HG02840 (cell line): ENCODE data around the gene KCNJ16.
"Not testable (repeated sequence)": the region's sequence is repeated elsewhere in the genome, so short reads cannot be mapped to it uniquely, and the experiment has no call there.

ENCODE experiments used
- ATAC-seq: cut with Tn5 transposase; IDR thresholded peaks from one replicate; pipeline ENCODE4 v1.9.1; 2021; ENCODE audit warnings: mild to moderate bottlenecking, moderate library complexity, moderate number of reproducible peaks; ENCODE audit not compliant: unreplicated experiment, low FRiP score

KCNJ16 gene

GRCh38 chr17:70074956-70075355 lies at the start of gene KCNJ16:
TSS of gene KCNJ16 (plus strand) at chr17:70075225. CDS start at chr17:70132088, 56,863 bp downstream.
- ATAC-seq: no peak

- ATAC-seq: no peak
These were observed 46.6 kb upstream of the KCNJ16 start for GRCh38 chr17:70028397-70028796.

DNA sequence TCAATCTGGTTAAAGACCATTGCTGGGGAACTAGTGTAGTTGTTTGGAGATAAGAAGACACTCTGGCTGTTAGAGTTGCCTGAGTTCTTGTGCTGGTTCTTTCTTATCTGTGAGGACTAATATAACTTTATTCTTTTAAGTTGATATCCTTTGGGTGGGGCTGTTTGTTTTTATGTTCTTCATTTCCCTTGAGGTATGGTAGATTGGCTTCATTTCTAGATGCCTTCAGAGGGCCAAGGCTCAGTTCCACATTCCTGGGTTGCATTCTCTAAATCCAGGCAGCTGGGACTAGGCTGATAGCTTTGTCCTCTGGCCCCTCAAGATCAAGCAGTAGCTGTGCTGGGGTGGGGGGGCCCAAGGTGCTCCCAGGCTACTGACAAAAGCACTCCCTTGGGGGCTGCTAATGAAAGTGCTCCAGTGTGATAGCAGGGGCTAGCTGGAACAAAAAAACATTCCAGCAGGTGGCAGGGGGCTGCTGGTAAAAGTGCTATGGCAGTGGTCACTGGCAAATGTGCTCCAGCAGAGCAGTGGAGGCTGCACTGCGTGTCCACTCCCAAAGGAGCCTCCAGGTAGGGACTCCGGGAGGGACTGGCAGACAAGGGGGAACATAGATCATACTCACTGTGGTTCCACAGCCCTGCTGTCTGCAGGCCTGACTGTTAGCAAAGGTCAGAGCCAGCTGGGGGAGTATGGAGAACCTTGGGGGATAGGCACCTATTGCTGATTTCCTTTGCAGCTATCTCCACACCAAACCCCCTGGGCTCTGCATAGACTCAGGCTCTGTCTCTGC lies 45.9 kb upstream of the KCNJ16 start:
- no peak for ATAC-seq

DNA sequence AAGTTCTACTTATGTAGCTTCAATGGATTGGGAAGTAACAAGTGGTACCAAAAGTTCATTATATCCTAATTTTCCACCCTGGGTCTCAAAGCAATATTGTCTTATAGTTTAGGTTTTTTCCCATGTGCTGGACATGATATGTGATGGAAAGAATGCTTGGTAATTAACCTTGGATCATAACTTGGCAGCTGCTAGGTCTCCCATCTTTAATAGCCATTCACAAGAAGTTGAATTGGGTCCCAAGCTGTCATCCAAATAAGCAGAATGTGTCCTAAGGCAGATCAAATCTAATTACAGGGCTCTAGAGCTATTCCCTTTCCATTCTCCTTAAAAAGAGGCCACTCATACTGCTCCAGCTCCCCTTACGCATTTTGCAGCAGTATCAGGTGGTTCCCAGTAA lies 44.7 kb upstream of the KCNJ16 start:
- no peak for ATAC-seq

DNA sequence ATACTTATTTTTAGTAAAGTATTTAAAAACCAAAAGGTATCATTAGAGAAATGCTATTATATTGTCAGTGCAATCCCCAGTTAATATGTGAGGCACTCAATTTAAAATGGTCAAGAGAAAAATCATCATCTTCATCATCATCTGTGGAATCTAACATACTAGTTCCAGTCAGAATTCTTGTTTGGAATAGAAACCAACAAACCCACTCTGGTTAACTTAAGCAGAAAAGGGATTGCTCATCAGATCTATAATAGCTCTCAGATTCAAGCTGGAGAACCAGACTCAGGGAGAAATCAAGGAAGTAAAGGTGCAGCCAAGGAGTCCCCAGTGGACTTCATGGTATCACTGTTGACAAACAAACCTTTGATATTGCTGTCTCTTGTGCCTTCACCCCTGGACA lies 43.7 kb upstream of the KCNJ16 start:
- ATAC-seq: no peak

DNA sequence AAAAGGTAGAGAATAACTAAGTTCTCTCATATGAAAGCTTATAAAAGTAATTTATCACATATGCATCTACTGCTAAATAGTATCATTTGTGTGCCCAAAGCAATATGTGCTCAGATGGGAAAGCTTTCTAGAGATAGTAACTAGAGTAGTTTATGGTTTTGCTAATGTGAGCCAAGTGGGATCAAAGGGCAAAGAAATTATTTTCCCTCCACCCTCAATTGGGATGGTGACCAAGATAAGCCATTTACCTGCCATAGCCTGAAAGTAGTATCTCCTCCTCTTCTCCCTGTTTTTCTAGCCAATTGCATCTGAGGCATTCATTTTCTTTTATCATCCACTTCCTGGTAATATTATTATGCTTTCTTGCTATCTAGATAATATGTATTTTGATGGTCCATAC lies 41.9 kb upstream of the KCNJ16 start:
- ATAC-seq: no peak

- ATAC-seq: no peak
These were observed 40.9 kb upstream of the KCNJ16 start for GRCh38 chr17:70034158-70034557.

DNA sequence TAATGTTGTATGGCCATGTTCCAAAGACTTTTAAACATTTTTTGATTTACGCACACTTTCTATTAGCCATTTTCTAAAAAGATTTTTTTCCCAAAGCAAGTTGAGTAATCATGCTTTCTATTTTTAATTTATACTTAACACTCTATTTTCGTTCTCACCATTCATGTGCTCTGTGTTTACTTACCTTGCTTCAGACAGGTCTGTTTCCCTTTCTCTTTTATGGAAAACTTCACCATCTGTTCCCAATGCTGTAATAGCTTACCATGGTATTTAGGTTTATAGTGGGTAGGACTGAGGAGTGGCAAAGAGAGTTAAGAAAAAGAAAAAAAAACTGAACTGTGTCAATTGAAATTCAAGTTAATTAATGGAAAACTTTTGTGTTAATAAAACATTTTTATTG lies 37.5 kb upstream of the KCNJ16 start:
- no peak for ATAC-seq

GRCh38 chr17:70040336-70040735 lies 34.7 kb upstream of the KCNJ16 start:
- no peak for ATAC-seq

DNA sequence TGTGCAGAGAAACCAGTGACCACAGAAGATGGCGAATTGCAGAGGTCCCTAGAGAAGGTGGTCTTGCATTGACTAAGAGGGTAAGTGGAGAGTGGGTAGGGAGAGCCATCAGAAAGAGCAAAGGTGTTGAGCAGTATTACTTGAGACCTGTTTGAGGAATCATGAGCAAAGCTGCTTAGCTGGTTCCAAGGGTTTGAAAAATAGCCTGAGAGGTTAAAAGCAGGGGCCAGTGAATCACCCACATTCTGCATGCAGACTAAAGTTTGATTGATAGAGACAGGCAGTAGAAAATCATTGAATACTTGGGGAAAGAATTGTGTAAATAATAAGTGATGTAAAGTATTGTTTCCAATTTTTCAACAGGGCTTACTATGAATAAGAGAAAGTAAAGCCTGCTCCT lies 34.0 kb upstream of the KCNJ16 start:
- ATAC-seq: no peak

DNA sequence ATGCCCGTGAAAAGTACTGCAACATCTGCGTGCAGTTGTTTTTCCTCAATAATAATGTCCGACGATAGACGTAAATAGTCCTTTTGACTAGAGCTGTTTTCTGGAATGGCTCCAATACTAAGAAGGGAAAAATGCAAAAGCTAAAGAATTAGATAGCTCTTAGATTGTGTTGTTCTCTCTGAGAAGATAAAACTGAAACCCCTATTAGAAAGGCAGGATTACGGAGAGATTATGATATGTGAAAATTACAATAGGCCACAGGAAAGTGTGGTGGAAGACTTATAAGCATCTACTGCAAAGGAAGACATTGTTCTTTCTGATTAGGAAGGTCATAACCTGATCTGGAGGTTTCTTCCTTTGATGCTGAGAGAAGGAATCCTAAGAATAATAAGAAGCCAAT lies 33.5 kb upstream of the KCNJ16 start:
- no peak for ATAC-seq

- ATAC-seq: not testable (repeated sequence)
These were observed 29.2 kb upstream of the KCNJ16 start for GRCh38 chr17:70045780-70046179.

- ATAC-seq: no peak
These were observed 27.2 kb upstream of the KCNJ16 start for GRCh38 chr17:70047619-70048419.

DNA sequence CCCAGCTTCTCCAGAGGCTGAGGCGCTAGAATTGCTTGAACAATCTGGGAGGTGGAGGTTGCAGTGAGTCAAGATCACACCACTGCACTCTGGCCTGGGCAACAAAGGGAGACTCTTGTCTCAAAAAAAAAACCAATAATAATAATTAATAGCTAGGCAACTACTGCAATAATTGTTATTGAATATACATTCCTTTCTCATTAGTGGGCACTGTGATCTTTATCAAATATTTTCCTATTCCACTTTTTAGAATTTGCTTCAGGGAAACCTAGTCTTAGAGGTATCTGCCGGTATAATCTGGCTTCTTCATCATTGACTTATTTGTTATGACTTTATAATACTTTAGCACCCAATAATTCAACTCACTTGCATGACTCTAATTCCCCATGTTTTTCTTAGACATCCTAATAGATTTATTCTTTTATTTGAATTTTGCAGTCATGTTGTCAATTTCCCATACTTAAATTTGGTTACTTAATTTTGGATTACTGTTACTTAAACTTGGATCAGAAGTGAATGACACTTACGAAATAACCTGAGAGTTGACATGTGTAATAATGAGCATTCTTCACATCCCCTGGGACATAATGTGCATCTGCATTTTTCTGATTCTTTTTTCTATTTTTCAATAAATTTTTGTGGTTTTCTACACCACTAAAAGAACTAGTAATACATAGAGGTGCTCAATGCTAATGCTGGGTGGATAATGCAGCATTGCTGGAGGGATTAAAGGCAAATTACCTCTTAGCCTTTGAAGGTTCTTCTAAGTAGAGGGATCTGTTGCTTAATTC lies 25.0 kb upstream of the KCNJ16 start:
- no peak for ATAC-seq

DNA sequence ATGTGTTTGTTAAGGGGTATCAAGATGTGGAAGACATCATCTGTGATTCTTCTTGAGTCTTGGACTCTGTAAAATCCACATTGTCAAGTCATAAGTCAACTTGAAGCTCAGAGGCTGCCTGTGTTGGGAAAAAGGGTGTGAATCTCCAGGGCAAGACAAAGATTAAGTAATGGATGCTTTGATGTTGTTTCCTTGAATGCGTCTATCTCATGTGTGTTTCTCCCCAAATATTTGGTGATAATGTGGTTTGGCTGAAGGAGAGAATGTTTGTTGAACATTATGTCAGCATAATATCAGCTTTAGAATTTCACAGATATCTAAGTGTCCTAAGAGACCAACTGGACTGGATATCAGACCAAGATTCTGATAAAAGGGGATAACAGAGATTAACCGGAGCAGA lies 24.1 kb upstream of the KCNJ16 start:
- ATAC-seq: no peak

GRCh38 chr17:70053241-70054234 lies 21.5 kb upstream of the KCNJ16 start:
- no peak for ATAC-seq

GRCh38 chr17:70055000-70055399 lies 20.0 kb upstream of the KCNJ16 start:
- ATAC-seq: no peak

DNA sequence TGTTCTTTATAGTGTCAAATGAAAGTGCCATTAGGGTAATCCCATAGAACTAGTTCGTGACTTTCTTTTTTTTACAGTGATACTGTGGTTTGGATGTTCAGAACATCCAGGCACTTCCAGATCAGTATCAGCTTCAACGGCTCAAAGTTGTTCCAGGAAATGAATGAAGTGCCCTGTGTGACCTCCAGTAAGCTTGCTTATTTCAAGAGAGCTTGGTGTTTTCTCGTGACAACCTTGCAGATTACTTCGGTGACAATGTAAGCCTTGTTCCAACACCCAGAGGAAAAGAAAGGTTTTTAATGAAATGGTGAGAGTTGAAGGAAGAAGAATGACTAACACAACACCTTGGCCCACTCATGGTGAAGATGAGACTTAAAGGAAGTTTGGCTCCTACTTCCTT lies 16.0 kb upstream of the KCNJ16 start:
- ATAC-seq: no peak

DNA sequence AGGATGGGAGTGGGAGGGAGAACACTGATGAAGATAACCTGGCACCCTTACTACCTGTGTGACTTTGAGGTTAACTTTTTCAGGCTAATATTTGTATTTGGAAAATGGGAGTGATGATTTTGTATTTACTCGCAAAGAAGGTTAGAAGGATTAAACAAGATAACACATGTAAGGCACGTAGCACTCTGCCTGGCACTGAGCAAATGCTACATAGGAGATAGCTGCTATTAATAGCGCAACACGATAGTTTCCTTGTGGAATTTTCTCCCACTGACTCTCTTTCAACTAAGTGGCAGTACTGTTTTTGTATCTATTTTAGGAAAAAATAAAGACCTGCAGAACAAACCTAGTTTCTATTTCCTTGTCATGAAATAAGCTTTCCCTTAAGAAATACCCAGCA lies 15.4 kb upstream of the KCNJ16 start:
- ATAC-seq: no peak

DNA sequence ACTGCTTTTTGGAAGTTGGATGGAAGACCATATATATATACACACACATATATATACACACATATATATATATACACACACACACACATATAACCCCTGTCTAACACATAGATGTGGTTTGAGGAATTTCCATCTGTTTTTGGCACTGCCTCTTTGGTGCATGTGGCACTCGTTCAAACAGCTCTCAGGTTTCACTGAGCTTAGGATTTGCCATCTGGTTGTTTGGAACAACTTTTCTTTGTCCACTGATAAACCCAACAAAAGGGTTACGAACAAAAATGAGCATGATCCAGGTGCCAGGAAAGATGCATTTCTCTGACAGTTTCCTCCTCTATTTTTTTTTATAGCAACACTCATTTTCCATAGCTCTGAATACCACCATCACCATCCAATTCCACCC lies 14.6 kb upstream of the KCNJ16 start:
- ATAC-seq: no peak
